Measurements from ENCODE around the gene ACYP2. TPM values are rescaled to one million over a fixed set of nuclear protein-coding genes. Genes with fewer than 3 reads are reported as not detected.

The ACYP2 gene
- total RNA-seq, 4 donors from 2014 or later, result 1.6 to 77.4 (median 11.4) TPM

- no peak overlapping the region for H3K4me3 ChIP-seq
- 57 to 85% methylated on average over 1 to 5 of the region's 5 CpGs for WGBS, 2 donors (ENCODE audit: low coverage in 1 of 2)
- no peaks in the 10 kb centered on the region for H3K9me3 ChIP-seq
- no peak overlapping the region for H3K27ac ChIP-seq
- no peaks in the 10 kb centered on the region for H3K27me3 ChIP-seq
- in situ Hi-C loops (cut with MboI; ENCODE audit: low pct_ligation_motif_present in 1 of 4, low pct_unique_long_range_greater_than_20kb in 1 of 4, low sequenced_read_pairs in 3 of 4) (no loop called here), intact Hi-C loops (cut with DNase I; ENCODE audit: low total_unique reads) (no loop called here)
- no peaks in the 10 kb centered on the region for H3K4me1 ChIP-seq
- TF ChIP-seq POLR2A (IDR thresholded peaks at IDR 0.05) (no peak), POLR2AphosphoS5 (IDR thresholded peaks at IDR 0.05) (no peak), CTCF (IDR thresholded peaks at IDR 0.05) (no peak), EP300 (IDR thresholded peaks at IDR 0.05; ENCODE audit: low read depth) (no peak)
- no peak for DNase-seq
- no peaks in the 10 kb centered on the region for H3K36me3 ChIP-seq
Observed at GRCh38 chr2:54295911-54296310, 180.5 kb downstream of the ACYP2 start.

- no peak for TF ChIP-seq POLR2AphosphoS5 (IDR thresholded peaks at IDR 0.05)
- TF ChIP-seq POLR2A (IDR thresholded peaks at IDR 0.05), result no peak
- TF ChIP-seq EP300 (IDR thresholded peaks at IDR 0.05; ENCODE audit: low read depth), result no peak
- no peak for TF ChIP-seq CTCF (IDR thresholded peaks at IDR 0.05)
- DNase-seq, result no peak
- Histone ChIP-seq H3K36me3 (no peaks in the 10 kb centered on the region), H3K4me3 (no peak overlapping the region), H3K27me3 (no peaks in the 10 kb centered on the region), H3K4me1 (no peaks in the 10 kb centered on the region), H3K27ac (no peak overlapping the region), H3K9me3 (no peaks in the 10 kb centered on the region)
- intact Hi-C loops (cut with DNase I; ENCODE audit: low total_unique reads) (no loop called here), in situ Hi-C loops (cut with MboI; ENCODE audit: low pct_ligation_motif_present in 1 of 4, low pct_unique_long_range_greater_than_20kb in 1 of 4, low sequenced_read_pairs in 3 of 4) (no loop called here)
- WGBS, 2 donors (ENCODE audit: low coverage in 1 of 2), result 91 to 92% methylated on average over 4 to 5 of the region's 5 CpGs
Observed at GRCh38 chr2:54298514-54298913, 183.1 kb downstream of the ACYP2 start.

- no peak overlapping the region for H3K27ac ChIP-seq
- in situ Hi-C loops (cut with MboI; ENCODE audit: low pct_ligation_motif_present in 1 of 4, low pct_unique_long_range_greater_than_20kb in 1 of 4, low sequenced_read_pairs in 3 of 4) (no loop called here), intact Hi-C loops (cut with DNase I; ENCODE audit: low total_unique reads) (loop anchor here (5.0 kb wide), 1 partner anchor 1154 kb away; no protein-coding TSS in a partner anchor)
- no peak for DNase-seq
- no peaks in the 10 kb centered on the region for H3K9me3 ChIP-seq
- H3K4me1 ChIP-seq, result no peaks in the 10 kb centered on the region
- H3K27me3 ChIP-seq, result no peaks in the 10 kb centered on the region
- TF ChIP-seq CTCF (IDR thresholded peaks at IDR 0.05) (no peak), POLR2AphosphoS5 (IDR thresholded peaks at IDR 0.05) (no peak), EP300 (IDR thresholded peaks at IDR 0.05; ENCODE audit: low read depth) (no peak), POLR2A (IDR thresholded peaks at IDR 0.05) (no peak)
- no peaks in the 10 kb centered on the region for H3K36me3 ChIP-seq
- H3K4me3 ChIP-seq, result no peak overlapping the region
Observed at GRCh38 chr2:54303631-54304030, 188.2 kb downstream of the ACYP2 start.

- no peak for TF ChIP-seq POLR2A (IDR thresholded peaks at IDR 0.05)
- TF ChIP-seq POLR2AphosphoS5 (IDR thresholded peaks at IDR 0.05), result no peak
- no peak for TF ChIP-seq EP300 (IDR thresholded peaks at IDR 0.05; ENCODE audit: low read depth)
- TF ChIP-seq CTCF (IDR thresholded peaks at IDR 0.05), result no peak
- Histone ChIP-seq H3K36me3 (no peaks in the 10 kb centered on the region), H3K4me3 (no peak overlapping the region), H3K27ac (no peak overlapping the region), H3K27me3 (no peaks in the 10 kb centered on the region), H3K4me1 (no peaks in the 10 kb centered on the region), H3K9me3 (no peaks in the 10 kb centered on the region)
- intact Hi-C loops (cut with DNase I; ENCODE audit: low total_unique reads), result no loop called here
- in situ Hi-C loops (cut with MboI; ENCODE audit: low pct_ligation_motif_present in 1 of 4, low pct_unique_long_range_greater_than_20kb in 1 of 4, low sequenced_read_pairs in 3 of 4), result no loop called here
- 90% methylated on average over 3 of the region's 3 CpGs; no CpG with 5 or more reads in 1 of the 2 donors for whole genome bisulfite sequencing, 2 donors (ENCODE audit: low coverage in 1 of 2)
- DNase-seq, result no peak
Observed at GRCh38 chr2:54306556-54306955, 191.1 kb downstream of the ACYP2 start.

Data from transverse colon (tissue), 4 donors.